ENCODE data around the gene NTN1.

- TF ChIP-seq CTCF (IDR thresholded peaks at IDR 0.05), result peak; percentile 55 to 79 (median 74)
- TF ChIP-seq POLR2A (IDR thresholded peaks at IDR 0.05), result no peak
Observed at GRCh38 chr17:8997994-8998628, 23.2 kb upstream of the NTN1 start.

All from adrenal gland (tissue), 5 donors.